GM21367 (cell line): ENCODE data around the gene BRPF3.
"Not testable (repeated sequence)": the region's sequence is repeated elsewhere in the genome, so short reads cannot be mapped to it uniquely, and the experiment has no call there.

Source experiments
- ATAC-seq: cut with Tn5 transposase; IDR thresholded peaks from one replicate; pipeline ENCODE4 v1.9.1; 2021; ENCODE audit not compliant: unreplicated experiment

BRPF3 gene

GRCh38 chr6:36200154-36200891 lies 3.8 kb downstream of the BRPF3 start:
- no peak for ATAC-seq

GRCh38 chr6:36200998-36201596 lies 4.6 kb downstream of the BRPF3 start:
- ATAC-seq = no peak

GRCh38 chr6:36201612-36202011 lies 5.1 kb downstream of the BRPF3 start:
- ATAC-seq = no peak

- no peak for ATAC-seq
Observed at GRCh38 chr6:36202101-36202500, 5.6 kb downstream of the BRPF3 start.

- no peak for ATAC-seq
Observed at GRCh38 chr6:36204068-36204753, 7.7 kb downstream of the BRPF3 start.

- ATAC-seq = no peak
Observed at GRCh38 chr6:36207155-36207554, 10.6 kb downstream of the BRPF3 start.

- ATAC-seq = no peak
Observed at GRCh38 chr6:36209606-36210005, 13.1 kb downstream of the BRPF3 start.

GRCh38 chr6:36210182-36210581 lies 13.6 kb downstream of the BRPF3 start:
- no peak for ATAC-seq

GRCh38 chr6:36210886-36211595 lies 14.5 kb downstream of the BRPF3 start:
- ATAC-seq = no peak

GRCh38 chr6:36216559-36216958 lies 20.0 kb downstream of the BRPF3 start:
- no peak for ATAC-seq

GRCh38 chr6:36217188-36217587 lies 20.6 kb downstream of the BRPF3 start:
- ATAC-seq = no peak

- no peak for ATAC-seq
Observed at GRCh38 chr6:36217946-36218345, 21.4 kb downstream of the BRPF3 start.

- ATAC-seq = not testable (repeated sequence)
Observed at GRCh38 chr6:36218516-36218915, 22.0 kb downstream of the BRPF3 start.

- ATAC-seq = no peak
Observed at GRCh38 chr6:36219081-36219480, 22.5 kb downstream of the BRPF3 start.

- no peak for ATAC-seq
Observed at GRCh38 chr6:36220226-36220625, 23.7 kb downstream of the BRPF3 start.

- ATAC-seq = no peak
Observed at GRCh38 chr6:36221674-36222073, 25.1 kb downstream of the BRPF3 start.

- no peak for ATAC-seq
Observed at GRCh38 chr6:36222924-36223323, 26.4 kb downstream of the BRPF3 start.

GRCh38 chr6:36223706-36224105 lies 27.2 kb downstream of the BRPF3 start:
- no peak for ATAC-seq

GRCh38 chr6:36224918-36225461 lies 28.4 kb downstream of the BRPF3 start:
- ATAC-seq = no peak

GRCh38 chr6:36226438-36227047 lies 30.0 kb downstream of the BRPF3 start:
- ATAC-seq = no peak
